Neuron (in vitro differentiated cells): Measurements from ENCODE around the gene PLA2G2A.
"Not testable (repeated sequence)": the region's sequence is repeated elsewhere in the genome, so short reads cannot be mapped to it uniquely, and the experiment has no call there.

Experiments
- H2AFZ ChIP-seq: one replicate; pipeline ENCODE4 v1.6.1; 2013; ENCODE audit warnings: low read depth, mild to moderate bottlenecking, inconsistent platforms, low read length, moderate library complexity
- H3K27me3 ChIP-seq: one replicate; pipeline ENCODE4 v1.6.1; 2013; ENCODE audit warnings: low read length; ENCODE audit not compliant: insufficient read depth
- H3K36me3 ChIP-seq: one replicate; pipeline ENCODE4 v1.6.1; 2013; ENCODE audit warnings: low read length; ENCODE audit not compliant: insufficient read depth
- H3K4me1 ChIP-seq: one replicate; pipeline ENCODE4 v1.6.1; 2013; ENCODE audit warnings: low read length; ENCODE audit not compliant: insufficient read depth
- H3K4me3 ChIP-seq: 2 replicates; pipeline ENCODE4 v1.5.1; 2013; ENCODE audit warnings: mild to moderate bottlenecking, low read length, moderate library complexity
- H3K9me3 ChIP-seq: one replicate; pipeline ENCODE4 v1.6.1; 2013; ENCODE audit warnings: low read length

Gene PLA2G2A

DNA sequence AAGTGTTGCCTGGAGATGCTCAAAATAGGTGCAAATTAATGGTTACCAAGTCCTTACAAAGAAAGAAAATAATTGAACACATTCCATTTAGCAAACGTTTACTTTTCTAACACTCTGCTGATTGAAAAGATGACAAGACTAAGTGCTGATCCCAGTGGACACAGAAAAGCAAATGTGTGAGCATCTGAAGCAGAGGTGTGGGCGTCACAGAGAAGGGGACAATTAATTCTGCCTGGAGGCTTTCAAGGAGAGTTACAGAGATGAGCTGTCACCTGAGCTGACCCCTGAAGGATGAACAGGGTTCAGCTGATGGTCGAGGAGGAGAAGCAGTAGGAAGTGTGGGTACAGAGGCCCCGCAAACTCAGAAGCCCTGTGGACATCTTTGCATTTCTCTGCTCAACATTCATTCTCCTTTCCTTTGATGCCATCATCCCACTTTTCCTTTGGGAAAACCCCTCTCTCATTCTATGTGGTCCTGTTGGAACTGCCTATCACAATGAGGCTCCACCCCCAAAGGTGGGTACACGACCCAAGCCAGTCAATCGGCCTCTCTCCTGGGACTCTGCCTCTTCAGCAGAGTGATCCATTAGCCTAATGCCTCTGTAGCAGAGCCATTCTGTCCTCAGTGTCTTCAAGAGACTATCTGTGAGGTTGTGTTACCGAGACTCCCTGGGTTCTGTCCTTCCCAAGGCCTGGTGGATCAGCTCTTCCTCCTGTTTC, 38.8 kb downstream of the PLA2G2A start:
- H3K9me3 ChIP-seq = no peaks in the 10 kb centered on the region
- H2AFZ ChIP-seq = no peak overlapping the region
- H3K27me3 ChIP-seq = no peaks in the 10 kb centered on the region
- H3K36me3 ChIP-seq = no peaks in the 10 kb centered on the region
- no peak overlapping the region for H3K4me3 ChIP-seq
- H3K4me1 ChIP-seq = peaks cover 20% of the 10 kb centered on the region

DNA sequence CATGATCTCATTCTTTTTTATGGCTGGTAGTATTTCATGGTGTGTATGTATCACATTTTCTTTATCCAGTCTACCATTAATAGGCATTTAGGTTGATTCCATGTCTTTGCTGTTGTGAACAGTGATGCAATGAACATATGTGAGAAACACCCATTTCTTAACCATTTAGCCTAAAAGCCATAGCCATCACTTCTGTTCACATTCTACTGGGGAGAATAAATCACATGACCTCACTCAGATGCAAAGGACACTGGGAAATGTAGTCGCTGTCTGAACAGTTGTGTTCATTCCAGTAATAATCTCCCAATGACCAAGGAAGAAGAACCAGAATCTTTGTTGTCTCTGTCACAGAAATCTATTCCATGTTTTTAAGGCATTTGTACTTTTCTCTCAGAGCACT, 40.9 kb downstream of the PLA2G2A start:
- H3K36me3 ChIP-seq = no peaks in the 10 kb centered on the region
- H3K4me1 ChIP-seq = peaks cover 20% of the 10 kb centered on the region
- no peaks in the 10 kb centered on the region for H3K9me3 ChIP-seq
- H3K4me3 ChIP-seq = no peak overlapping the region
- H2AFZ ChIP-seq = no peak overlapping the region
- no peaks in the 10 kb centered on the region for H3K27me3 ChIP-seq

- Histone ChIP-seq H3K4me3 (no peak overlapping the region), H3K9me3 (peaks cover 2% of the 10 kb centered on the region), H3K27me3 (no peaks in the 10 kb centered on the region), H3K36me3 (no peaks in the 10 kb centered on the region), H2AFZ (no peak overlapping the region), H3K4me1 (peaks cover 11% of the 10 kb centered on the region)
These were observed 43.2 kb downstream of the PLA2G2A start for GRCh38 chr1:19936061-19936750.

DNA sequence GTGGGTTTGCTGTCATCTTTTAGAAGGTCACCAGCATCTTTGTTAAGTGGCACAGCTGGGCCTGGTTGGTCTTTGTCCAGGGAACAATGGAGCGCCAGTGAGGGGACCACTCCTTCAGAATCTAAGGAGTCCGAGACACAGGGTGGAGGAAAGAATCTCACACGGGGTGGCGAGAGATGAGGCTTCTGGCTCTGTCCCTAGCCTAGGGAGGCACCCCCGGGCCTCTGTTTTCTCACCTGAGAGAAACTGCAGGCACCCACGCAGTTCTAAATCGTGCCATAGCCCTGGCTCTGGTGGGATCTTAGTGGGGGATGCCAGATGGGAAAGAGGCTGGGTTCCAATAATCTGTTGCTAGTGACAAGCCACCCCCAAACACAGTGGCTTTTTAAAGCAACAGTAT, 45.1 kb downstream of the PLA2G2A start:
- Histone ChIP-seq H3K9me3 (peaks cover 2% of the 10 kb centered on the region), H3K4me3 (no peak overlapping the region), H2AFZ (no peak overlapping the region), H3K36me3 (no peaks in the 10 kb centered on the region), H3K27me3 (no peaks in the 10 kb centered on the region), H3K4me1 (no peaks in the 10 kb centered on the region)

DNA sequence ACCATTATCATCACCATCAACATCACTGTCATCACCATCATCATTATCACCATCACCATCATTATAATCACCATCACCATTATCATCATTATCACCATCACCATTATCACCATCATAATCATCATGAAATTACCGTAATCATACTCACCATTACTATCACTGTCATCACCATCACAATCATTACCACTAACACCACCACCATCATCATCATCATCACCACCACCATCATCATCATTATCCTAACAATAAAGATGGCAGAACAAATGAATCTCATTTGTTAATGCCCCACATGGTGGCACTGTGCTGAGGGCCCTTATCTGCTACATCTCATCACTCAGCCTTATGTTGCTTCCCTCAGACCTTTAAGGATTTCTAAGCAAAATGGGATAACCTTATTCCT, 46.6 kb downstream of the PLA2G2A start:
- no peaks in the 10 kb centered on the region for H3K27me3 ChIP-seq
- no peak overlapping the region for H3K4me3 ChIP-seq
- no peaks in the 10 kb centered on the region for H3K36me3 ChIP-seq
- no peaks in the 10 kb centered on the region for H3K4me1 ChIP-seq
- peaks cover 2% of the 10 kb centered on the region for H3K9me3 ChIP-seq
- H2AFZ ChIP-seq = no peak overlapping the region

DNA sequence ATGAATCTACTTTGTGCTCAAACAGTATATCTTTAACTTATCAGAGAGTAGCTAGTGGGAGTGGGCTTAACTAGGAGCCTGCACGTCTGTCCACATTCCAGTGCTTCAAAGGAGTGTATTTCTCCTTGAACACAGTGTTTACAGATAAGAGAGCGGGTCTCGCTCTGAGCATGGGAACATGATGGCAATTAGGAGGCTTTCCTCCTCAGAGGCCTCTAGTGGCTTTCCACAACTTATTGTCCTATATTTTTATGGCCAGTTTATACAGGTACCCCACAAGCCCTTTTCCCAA, 52.3 kb downstream of the PLA2G2A start:
- H3K36me3 ChIP-seq, H3K4me3 ChIP-seq, H3K4me1 ChIP-seq, H2AFZ ChIP-seq, H3K9me3 ChIP-seq: not testable (repeated sequence)
- H3K27me3 ChIP-seq = peaks cover 10% of the 10 kb centered on the region

DNA sequence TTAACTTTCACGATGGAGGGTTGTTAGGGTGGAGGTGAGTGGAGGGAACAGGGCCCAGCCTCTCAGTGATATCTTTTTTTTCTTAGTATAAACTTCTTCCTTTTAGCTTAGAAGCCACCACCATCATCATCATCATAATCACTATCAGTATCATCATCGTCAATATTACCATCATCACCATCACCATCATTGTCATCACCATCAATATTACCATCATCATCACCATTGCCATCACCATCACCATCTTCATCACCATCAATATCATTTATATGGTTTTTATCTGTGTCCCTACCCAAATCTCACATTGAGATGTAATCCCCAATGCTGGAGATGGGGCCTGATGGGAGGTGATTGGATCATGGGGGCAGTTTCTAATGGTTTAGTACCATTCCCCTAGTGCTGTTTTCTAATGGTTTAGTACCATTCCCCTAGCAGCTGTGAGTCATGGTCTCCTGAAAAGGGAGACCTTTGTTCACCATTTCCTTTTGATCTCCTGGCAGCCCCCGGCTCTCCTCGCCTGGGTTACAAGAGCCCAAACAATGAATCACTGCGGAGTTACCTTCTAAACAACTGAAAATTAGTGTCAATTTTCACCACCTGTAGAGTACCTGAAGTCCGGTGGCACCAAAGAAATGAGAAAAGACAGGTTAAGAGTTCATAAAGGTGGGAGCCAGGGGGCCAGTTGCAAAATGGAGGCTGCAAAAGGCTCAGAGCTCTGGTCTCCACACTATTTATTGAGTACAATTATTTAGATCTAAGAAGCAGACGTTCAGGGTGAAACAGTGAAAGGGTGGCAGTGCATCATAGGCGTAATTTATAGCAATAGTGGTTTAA, 52.9 kb downstream of the PLA2G2A start:
- H2AFZ ChIP-seq = no peak overlapping the region
- H3K9me3 ChIP-seq = no peaks in the 10 kb centered on the region
- H3K27me3 ChIP-seq = peaks cover 10% of the 10 kb centered on the region
- no peaks in the 10 kb centered on the region for H3K4me1 ChIP-seq
- no peaks in the 10 kb centered on the region for H3K36me3 ChIP-seq
- H3K4me3 ChIP-seq = no peak overlapping the region
